Measurements from ENCODE around the gene PHEX. TPM values are rescaled to one million over a fixed set of nuclear protein-coding genes. Genes with fewer than 3 reads are reported as not detected.

Gene PHEX
- total and polyA plus RNA-seq, 2 experiments from 2014 or later: 0.05 to 0.21 TPM

DNA sequence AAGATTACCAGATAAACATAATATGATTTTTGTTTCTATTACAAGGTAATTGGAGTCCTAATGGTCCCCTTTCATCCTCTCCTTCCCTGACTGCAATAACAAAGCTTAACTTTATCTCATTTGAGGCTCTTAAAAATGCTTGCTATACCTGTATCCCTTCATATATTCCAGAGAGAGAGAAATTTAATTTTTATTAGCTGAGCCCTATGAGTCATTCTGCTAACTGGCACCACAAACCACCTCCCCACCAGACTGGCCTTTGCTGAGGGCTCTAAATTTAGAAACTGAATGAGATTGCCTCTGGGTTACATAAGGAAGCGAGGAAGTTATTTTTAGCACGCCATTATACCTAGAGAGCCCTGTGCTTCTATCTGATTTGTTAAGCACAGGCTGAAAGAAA is 268.0 kb downstream of the PHEX start:
- Mint-ChIP-seq H3K4me1 (peaks cover 9% of the 10 kb centered on the region; the same call in 2 of the 3 replicates), H3K27me3 (ENCODE audit: insufficient read depth, low read depth, poor library complexity) (no peaks in the 10 kb centered on the region), H3K36me3 (ENCODE audit: low read depth) (no peaks in the 10 kb centered on the region), H3K9me3 (no peaks in the 10 kb centered on the region), H3K27ac (no peak overlapping the region), H3K4me3 (no peak overlapping the region)
- Histone ChIP-seq H3K4me3 (no peak overlapping the region), H3K4me1 (ENCODE audit: insufficient read depth) (0 out of 2 replicates have a peak, but pooled peaks cover 2% of the 10 kb centered on the region), H3K27me3 (ENCODE audit: insufficient read depth) (no peaks in the 10 kb centered on the region), H3K27ac (ENCODE audit: low read depth) (no peak overlapping the region), H3K4me2 (no peak overlapping the region), H3K9me2 (ENCODE audit: insufficient read depth) (no peaks in the 10 kb centered on the region), H2AFZ (no peak overlapping the region), H3K36me3 (ENCODE audit: insufficient read depth) (no peaks in the 10 kb centered on the region; the same call in 1 of the 2 replicates), H4K20me1 (replicated peaks; ENCODE audit: insufficient read depth) (no peaks in the 10 kb centered on the region), H3K79me2 (replicated peaks; ENCODE audit: insufficient read depth) (no peaks in the 10 kb centered on the region), H3F3A (replicated peaks; ENCODE audit: low read depth) (no peaks in the 10 kb centered on the region)
- TF ChIP-seq POLR2AphosphoS5 (IDR thresholded peaks at IDR 0.05; ENCODE audit: low read depth) (no peak), ZNF331 (CRISPR knock-in tag; IDR thresholded peaks at IDR 0.05; ENCODE audit: low read depth) (no peak), EZH2phosphoT487 (IDR thresholded peaks at IDR 0.05; ENCODE audit: unreplicated experiment) (no peak)
- TF ChIP-seq, protein P1, sequence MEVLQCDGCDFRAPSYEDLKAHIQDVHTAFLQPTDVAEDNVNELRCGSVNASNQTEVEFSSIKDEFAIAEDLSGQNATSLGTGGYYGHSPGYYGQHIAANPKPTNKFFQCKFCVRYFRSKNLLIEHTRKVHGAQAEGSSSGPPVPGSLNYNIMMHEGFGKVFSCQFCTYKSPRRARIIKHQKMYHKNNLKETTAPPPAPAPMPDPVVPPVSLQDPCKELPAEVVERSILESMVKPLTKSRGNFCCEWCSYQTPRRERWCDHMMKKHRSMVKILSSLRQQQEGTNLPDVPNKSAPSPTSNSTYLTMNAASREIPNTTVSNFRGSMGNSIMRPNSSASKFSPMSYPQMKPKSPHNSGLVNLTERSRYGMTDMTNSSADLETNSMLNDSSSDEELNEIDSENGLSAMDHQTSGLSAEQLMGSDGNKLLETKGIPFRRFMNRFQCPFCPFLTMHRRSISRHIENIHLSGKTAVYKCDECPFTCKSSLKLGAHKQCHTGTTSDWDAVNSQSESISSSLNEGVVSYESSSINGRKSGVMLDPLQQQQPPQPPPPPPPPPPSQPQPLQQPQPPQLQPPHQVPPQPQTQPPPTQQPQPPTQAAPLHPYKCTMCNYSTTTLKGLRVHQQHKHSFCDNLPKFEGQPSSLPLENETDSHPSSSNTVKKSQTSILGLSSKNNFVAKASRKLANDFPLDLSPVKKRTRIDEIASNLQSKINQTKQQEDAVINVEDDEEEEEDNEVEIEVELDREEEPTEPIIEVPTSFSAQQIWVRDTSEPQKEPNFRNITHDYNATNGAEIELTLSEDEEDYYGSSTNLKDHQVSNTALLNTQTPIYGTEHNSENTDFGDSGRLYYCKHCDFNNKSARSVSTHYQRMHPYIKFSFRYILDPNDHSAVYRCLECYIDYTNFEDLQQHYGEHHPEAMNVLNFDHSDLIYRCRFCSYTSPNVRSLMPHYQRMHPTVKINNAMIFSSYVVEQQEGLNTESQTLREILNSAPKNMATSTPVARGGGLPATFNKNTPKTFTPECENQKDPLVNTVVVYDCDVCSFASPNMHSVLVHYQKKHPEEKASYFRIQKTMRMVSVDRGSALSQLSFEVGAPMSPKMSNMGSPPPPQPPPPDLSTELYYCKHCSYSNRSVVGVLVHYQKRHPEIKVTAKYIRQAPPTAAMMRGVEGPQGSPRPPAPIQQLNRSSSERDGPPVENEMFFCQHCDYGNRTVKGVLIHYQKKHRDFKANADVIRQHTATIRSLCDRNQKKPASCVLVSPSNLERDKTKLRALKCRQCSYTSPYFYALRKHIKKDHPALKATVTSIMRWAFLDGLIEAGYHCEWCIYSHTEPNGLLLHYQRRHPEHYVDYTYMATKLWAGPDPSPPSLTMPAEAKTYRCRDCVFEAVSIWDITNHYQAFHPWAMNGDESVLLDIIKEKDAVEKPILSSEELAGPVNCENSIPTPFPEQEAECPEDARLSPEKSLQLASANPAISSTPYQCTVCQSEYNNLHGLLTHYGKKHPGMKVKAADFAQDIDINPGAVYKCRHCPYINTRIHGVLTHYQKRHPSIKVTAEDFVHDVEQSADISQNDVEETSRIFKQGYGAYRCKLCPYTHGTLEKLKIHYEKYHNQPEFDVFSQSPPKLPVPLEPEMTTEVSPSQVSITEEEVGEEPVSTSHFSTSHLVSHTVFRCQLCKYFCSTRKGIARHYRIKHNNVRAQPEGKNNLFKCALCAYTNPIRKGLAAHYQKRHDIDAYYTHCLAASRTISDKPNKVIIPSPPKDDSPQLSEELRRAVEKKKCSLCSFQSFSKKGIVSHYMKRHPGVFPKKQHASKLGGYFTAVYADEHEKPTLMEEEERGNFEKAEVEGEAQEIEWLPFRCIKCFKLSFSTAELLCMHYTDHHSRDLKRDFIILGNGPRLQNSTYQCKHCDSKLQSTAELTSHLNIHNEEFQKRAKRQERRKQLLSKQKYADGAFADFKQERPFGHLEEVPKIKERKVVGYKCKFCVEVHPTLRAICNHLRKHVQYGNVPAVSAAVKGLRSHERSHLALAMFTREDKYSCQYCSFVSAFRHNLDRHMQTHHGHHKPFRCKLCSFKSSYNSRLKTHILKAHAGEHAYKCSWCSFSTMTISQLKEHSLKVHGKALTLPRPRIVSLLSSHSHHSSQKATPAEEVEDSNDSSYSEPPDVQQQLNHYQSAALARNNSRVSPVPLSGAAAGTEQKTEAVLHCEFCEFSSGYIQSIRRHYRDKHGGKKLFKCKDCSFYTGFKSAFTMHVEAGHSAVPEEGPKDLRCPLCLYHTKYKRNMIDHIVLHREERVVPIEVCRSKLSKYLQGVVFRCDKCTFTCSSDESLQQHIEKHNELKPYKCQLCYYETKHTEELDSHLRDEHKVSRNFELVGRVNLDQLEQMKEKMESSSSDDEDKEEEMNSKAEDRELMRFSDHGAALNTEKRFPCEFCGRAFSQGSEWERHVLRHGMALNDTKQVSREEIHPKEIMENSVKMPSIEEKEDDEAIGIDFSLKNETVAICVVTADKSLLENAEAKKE (CRISPR knock-in tag; IDR thresholded peaks at IDR 0.05): no peak
- TF ChIP-seq, protein P2, sequence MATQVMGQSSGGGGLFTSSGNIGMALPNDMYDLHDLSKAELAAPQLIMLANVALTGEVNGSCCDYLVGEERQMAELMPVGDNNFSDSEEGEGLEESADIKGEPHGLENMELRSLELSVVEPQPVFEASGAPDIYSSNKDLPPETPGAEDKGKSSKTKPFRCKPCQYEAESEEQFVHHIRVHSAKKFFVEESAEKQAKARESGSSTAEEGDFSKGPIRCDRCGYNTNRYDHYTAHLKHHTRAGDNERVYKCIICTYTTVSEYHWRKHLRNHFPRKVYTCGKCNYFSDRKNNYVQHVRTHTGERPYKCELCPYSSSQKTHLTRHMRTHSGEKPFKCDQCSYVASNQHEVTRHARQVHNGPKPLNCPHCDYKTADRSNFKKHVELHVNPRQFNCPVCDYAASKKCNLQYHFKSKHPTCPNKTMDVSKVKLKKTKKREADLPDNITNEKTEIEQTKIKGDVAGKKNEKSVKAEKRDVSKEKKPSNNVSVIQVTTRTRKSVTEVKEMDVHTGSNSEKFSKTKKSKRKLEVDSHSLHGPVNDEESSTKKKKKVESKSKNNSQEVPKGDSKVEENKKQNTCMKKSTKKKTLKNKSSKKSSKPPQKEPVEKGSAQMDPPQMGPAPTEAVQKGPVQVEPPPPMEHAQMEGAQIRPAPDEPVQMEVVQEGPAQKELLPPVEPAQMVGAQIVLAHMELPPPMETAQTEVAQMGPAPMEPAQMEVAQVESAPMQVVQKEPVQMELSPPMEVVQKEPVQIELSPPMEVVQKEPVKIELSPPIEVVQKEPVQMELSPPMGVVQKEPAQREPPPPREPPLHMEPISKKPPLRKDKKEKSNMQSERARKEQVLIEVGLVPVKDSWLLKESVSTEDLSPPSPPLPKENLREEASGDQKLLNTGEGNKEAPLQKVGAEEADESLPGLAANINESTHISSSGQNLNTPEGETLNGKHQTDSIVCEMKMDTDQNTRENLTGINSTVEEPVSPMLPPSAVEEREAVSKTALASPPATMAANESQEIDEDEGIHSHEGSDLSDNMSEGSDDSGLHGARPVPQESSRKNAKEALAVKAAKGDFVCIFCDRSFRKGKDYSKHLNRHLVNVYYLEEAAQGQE (IDR thresholded peaks at IDR 0.05; ENCODE audit: unreplicated experiment): no peak
- ATAC-seq (no peak), DNase-seq (ENCODE audit: low spot score) (no peak)

Other genes with a start within 250 kb of the PHEX start
- gene MBTPS2, start 192.7 kb upstream of the PHEX start, total RNA-seq (2014; rRNA removed; shearing (Covaris generic)): 7.7 and 7.8 TPM in 2 replicates
- gene MBTPS2, start 192.7 kb upstream of the PHEX start, polyA plus RNA-seq (2016; fragmentation: Nextera tagmentation; extraction: Ambion mirVana): 2.1 and 3.2 TPM in 2 replicates
- gene YY2, start 176.3 kb upstream of the PHEX start, total RNA-seq (2014; rRNA removed; shearing (Covaris generic)): 1.3 and 1.6 TPM in 2 replicates
- 0.66 and 1.0 TPM in 2 replicates for gene YY2, start 176.3 kb upstream of the PHEX start, polyA plus RNA-seq (2016; fragmentation: Nextera tagmentation; extraction: Ambion mirVana)
- gene SMS, start 91.6 kb upstream of the PHEX start, total RNA-seq (2014; rRNA removed; shearing (Covaris generic)): 168 and 185 TPM in 2 replicates
- 246 and 274 TPM in 2 replicates for gene SMS, start 91.6 kb upstream of the PHEX start, polyA plus RNA-seq (2016; fragmentation: Nextera tagmentation; extraction: Ambion mirVana)
- gene CBLL2, start 240.6 kb downstream of the PHEX start, total RNA-seq (2014; rRNA removed; shearing (Covaris generic)): not detected in 2 replicates
- not detected in 2 replicates for gene CBLL2, start 240.6 kb downstream of the PHEX start, polyA plus RNA-seq (2016; fragmentation: Nextera tagmentation; extraction: Ambion mirVana)